ENCODE data around the gene MPST. TPM values are rescaled to one million over a fixed set of nuclear protein-coding genes. Genes with fewer than 3 reads are reported as not detected.
A peak's percentile ranks its signal among the peaks of the same experiment; 100 is the strongest.

The MPST gene
- total RNA-seq, 1 donor from 2014 or later = 101 TPM

- no peaks in the 10 kb centered on the region for H3K9me3 Mint-ChIP-seq (ENCODE audit: low read depth)
- H3K27ac Mint-ChIP-seq = peak overlapping the region; percentile 49
- H3K36me3 Mint-ChIP-seq (ENCODE audit: insufficient read depth) = peaks cover 5% of the 10 kb centered on the region
- H3K4me3 Mint-ChIP-seq (ENCODE audit: low read depth) = no peak overlapping the region
- no peaks in the 10 kb centered on the region for H3K27me3 Mint-ChIP-seq
- peaks cover 41% of the 10 kb centered on the region for H3K4me1 Mint-ChIP-seq (ENCODE audit: low read depth)
- DNase-seq (ENCODE audit: low spot score, unreplicated experiment) = no peak
- TF ChIP-seq CTCF (IDR thresholded peaks at IDR 0.05; ENCODE audit: unreplicated experiment) = no peak
These were observed 11.2 kb downstream of the MPST start for GRCh38 chr22:37030560-37031281.

- Mint-ChIP-seq H3K9me3 (ENCODE audit: low read depth) (no peaks in the 10 kb centered on the region), H3K4me1 (ENCODE audit: low read depth) (peaks cover 44% of the 10 kb centered on the region), H3K27me3 (no peaks in the 10 kb centered on the region), H3K36me3 (ENCODE audit: insufficient read depth) (peaks cover 3% of the 10 kb centered on the region), H3K27ac (peak overlapping the region; percentile 96), H3K4me3 (ENCODE audit: low read depth) (peak overlapping the region; percentile 29)
- no peak for TF ChIP-seq CTCF (IDR thresholded peaks at IDR 0.05; ENCODE audit: unreplicated experiment)
- DNase-seq (ENCODE audit: low spot score, unreplicated experiment) = no peak
These were observed 12.6 kb downstream of the MPST start for GRCh38 chr22:37032134-37032534.

GRCh38 chr22:37032535-37033460 lies 13.3 kb downstream of the MPST start:
- Mint-ChIP-seq H3K36me3 (ENCODE audit: insufficient read depth) (peaks cover 3% of the 10 kb centered on the region), H3K27me3 (no peaks in the 10 kb centered on the region), H3K4me1 (ENCODE audit: low read depth) (peaks cover 44% of the 10 kb centered on the region), H3K4me3 (ENCODE audit: low read depth) (peak overlapping the region; percentile 29), H3K9me3 (ENCODE audit: low read depth) (no peaks in the 10 kb centered on the region), H3K27ac (peak overlapping the region; percentile 96)
- DNase-seq (ENCODE audit: low spot score, unreplicated experiment) = peak; percentile 63
- TF ChIP-seq CTCF (IDR thresholded peaks at IDR 0.05; ENCODE audit: unreplicated experiment) = no peak

- no peak for DNase-seq (ENCODE audit: low spot score, unreplicated experiment)
- Mint-ChIP-seq H3K36me3 (ENCODE audit: insufficient read depth) (peaks cover 2% of the 10 kb centered on the region), H3K4me3 (ENCODE audit: low read depth) (no peak overlapping the region), H3K4me1 (ENCODE audit: low read depth) (peaks cover 44% of the 10 kb centered on the region), H3K27ac (peak overlapping the region; percentile 96), H3K27me3 (no peaks in the 10 kb centered on the region), H3K9me3 (ENCODE audit: low read depth) (no peaks in the 10 kb centered on the region)
- no peak for TF ChIP-seq CTCF (IDR thresholded peaks at IDR 0.05; ENCODE audit: unreplicated experiment)
These were observed 14.3 kb downstream of the MPST start for GRCh38 chr22:37033605-37034430.
